SK-N-SH treated with all-trans-retinoic acid at 6 μM for 48 hours (cell line): ENCODE measurements around the gene CRACR2A.

ENCODE experiments used
- BACH2 ChIP-seq: fragments of 250-450 bp; sonication (Bioruptor Pico); IDR thresholded peaks from 2 replicates; pipeline ENCODE4 v1.9.0; 2021; ENCODE audit warnings: mild to moderate bottlenecking, borderline replicate concordance
- CREB5 ChIP-seq: fragments of 250-450 bp; sonication (Bioruptor Pico); IDR thresholded peaks from 2 replicates; pipeline ENCODE4 v1.5.1; 2020; ENCODE audit warnings: low read depth, mild to moderate bottlenecking, moderate library complexity
- ESRRG ChIP-seq: fragments of 250-450 bp; sonication (Bioruptor Pico); IDR thresholded peaks from 2 replicates; pipeline ENCODE4 v1.6.1; 2021; ENCODE audit warnings: mild to moderate bottlenecking
- RARB ChIP-seq: fragments of 250-450 bp; sonication (Bioruptor Pico); IDR thresholded peaks from 2 replicates; pipeline ENCODE4 v1.8.0; 2021; ENCODE audit warnings: mild to moderate bottlenecking, moderate library complexity
- TOX ChIP-seq: fragments of 250-450 bp; sonication (Bioruptor Pico); IDR thresholded peaks from 2 replicates; pipeline ENCODE4 v1.8.0; 2021; ENCODE audit warnings: mild to moderate bottlenecking, moderate library complexity, borderline replicate concordance
- TSHZ2 ChIP-seq: fragments of 250-450 bp; sonication (Bioruptor Pico); IDR thresholded peaks from 2 replicates; pipeline ENCODE4 v1.5.0; 2020; ENCODE audit warnings: mild to moderate bottlenecking, moderate library complexity
- ZFP30 ChIP-seq: fragments of 450-650 bp; formaldehyde crosslinking; IDR thresholded peaks from 2 replicates; pipeline ENCODE4 v1.5.0; 2022; ENCODE audit warnings: mild to moderate bottlenecking, moderate library complexity
- ZNF70 ChIP-seq: fragments of 450-650 bp; formaldehyde crosslinking; IDR thresholded peaks from 2 replicates; pipeline ENCODE4 v1.5.0; 2020; ENCODE audit warnings: mild to moderate bottlenecking, moderate library complexity
- ZNF8 ChIP-seq: fragments of 450-650 bp; formaldehyde crosslinking; IDR thresholded peaks from 2 replicates; pipeline ENCODE4 v1.5.0; 2020; ENCODE audit warnings: mild to moderate bottlenecking, moderate library complexity

- TF ChIP-seq ESRRG (no peak), RARB (CRISPR knock-in tag) (no peak), ZNF70 (CRISPR knock-in tag) (no peak), ZFP30 (CRISPR knock-in tag) (no peak), BACH2 (CRISPR knock-in tag) (no peak), TOX (CRISPR knock-in tag) (no peak), TSHZ2 (no peak), ZNF8 (CRISPR knock-in tag) (no peak), CREB5 (no peak)
These were observed 121.2 kb downstream of the CRACR2A start for GRCh38 chr12:3631759-3632158.
